ENCODE measurements around the gene PPP4R1. TPM values are rescaled to one million over a fixed set of nuclear protein-coding genes. Genes with fewer than 3 reads are reported as not detected.
"Not testable (repeated sequence)": the region's sequence is repeated elsewhere in the genome, so short reads cannot be mapped to it uniquely, and the experiment has no call there.

Gene PPP4R1
- total RNA-seq, 2 donors from 2014 or later, result 54.1 to 65.5 TPM

DNA sequence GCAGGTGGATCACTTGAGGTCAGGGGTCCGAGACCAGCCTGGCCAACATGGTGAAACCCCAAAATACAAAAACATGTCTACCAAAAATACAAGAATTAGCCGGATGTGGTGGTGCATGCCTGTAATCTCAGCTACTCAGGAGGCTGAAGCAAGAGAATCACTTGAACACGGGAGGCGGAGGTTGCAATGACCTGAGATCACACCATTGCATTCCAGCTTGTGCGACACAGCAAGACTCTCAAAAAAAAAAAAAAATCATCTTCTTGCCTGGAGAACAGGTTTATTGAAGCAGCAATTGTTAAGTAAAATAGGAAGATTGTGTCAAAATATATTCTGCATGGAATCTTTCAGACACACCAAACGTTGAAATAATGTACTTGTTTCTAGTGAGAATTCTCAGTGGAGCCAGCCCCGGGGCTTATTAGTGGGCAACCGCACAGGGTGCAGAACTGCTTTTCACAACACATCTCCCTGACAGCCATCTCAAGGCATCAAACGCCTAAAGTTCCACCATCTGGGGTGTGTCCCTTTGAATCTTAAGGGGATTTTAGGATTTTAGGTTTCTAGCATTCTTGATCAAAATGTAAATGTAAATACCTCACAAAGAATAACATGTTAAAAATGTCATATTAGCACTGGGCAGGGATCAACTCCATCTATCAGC is 28.6 kb upstream of the PPP4R1 start:
- H3K36me3 Mint-ChIP-seq (ENCODE audit: low read depth), result no peaks in the 10 kb centered on the region
- ATAC-seq (no peak), DNase-seq (no peak)
- H3K27me3 Mint-ChIP-seq, result peaks cover 22% of the 10 kb centered on the region
- no peak overlapping the region for H3K27ac Mint-ChIP-seq
- no peaks in the 10 kb centered on the region for H3K4me1 Mint-ChIP-seq
- H3K9me3 ChIP-seq (ENCODE audit: control insufficient read depth, low read length, poor library complexity, severe bottlenecking), result no peaks in the 10 kb centered on the region
- H3K4me3 Mint-ChIP-seq, result no peak overlapping the region

- not testable (repeated sequence) for ATAC-seq; H3K9me3 ChIP-seq (ENCODE audit: control insufficient read depth, low read length, poor library complexity, severe bottlenecking); H3K27ac Mint-ChIP-seq; H3K4me1 Mint-ChIP-seq; DNase-seq; H3K36me3 Mint-ChIP-seq (ENCODE audit: low read depth); H3K4me3 Mint-ChIP-seq
- H3K27me3 Mint-ChIP-seq, result peaks cover 16% of the 10 kb centered on the region
These were observed 26.7 kb upstream of the PPP4R1 start for GRCh38 chr18:9641081-9641480.

DNA sequence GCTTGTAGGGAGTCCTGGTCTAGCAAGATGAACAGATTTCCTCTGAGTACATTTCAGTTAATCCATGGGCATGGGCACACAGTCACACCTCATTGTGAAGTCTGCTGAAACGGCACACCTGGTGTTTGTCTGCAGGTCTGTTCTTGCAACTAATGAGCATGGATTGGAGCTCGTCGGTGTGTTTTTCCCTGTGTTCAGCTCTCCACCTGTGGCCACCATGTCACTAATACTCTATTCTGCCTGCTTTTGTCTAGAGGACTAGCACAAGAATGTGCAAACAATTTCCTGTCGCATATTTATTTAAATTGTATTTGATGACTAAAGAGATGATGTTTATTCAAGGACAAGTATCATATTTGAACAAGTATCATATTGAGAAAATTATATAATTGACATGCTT is 24.5 kb upstream of the PPP4R1 start:
- DNase-seq, result no peak
- Mint-ChIP-seq H3K36me3 (ENCODE audit: low read depth) (no peaks in the 10 kb centered on the region), H3K27me3 (peaks cover 11% of the 10 kb centered on the region), H3K4me3 (no peak overlapping the region), H3K27ac (no peak overlapping the region), H3K4me1 (no peaks in the 10 kb centered on the region)
- no peak for ATAC-seq
- no peaks in the 10 kb centered on the region for H3K9me3 ChIP-seq (ENCODE audit: control insufficient read depth, low read length, poor library complexity, severe bottlenecking)

DNA sequence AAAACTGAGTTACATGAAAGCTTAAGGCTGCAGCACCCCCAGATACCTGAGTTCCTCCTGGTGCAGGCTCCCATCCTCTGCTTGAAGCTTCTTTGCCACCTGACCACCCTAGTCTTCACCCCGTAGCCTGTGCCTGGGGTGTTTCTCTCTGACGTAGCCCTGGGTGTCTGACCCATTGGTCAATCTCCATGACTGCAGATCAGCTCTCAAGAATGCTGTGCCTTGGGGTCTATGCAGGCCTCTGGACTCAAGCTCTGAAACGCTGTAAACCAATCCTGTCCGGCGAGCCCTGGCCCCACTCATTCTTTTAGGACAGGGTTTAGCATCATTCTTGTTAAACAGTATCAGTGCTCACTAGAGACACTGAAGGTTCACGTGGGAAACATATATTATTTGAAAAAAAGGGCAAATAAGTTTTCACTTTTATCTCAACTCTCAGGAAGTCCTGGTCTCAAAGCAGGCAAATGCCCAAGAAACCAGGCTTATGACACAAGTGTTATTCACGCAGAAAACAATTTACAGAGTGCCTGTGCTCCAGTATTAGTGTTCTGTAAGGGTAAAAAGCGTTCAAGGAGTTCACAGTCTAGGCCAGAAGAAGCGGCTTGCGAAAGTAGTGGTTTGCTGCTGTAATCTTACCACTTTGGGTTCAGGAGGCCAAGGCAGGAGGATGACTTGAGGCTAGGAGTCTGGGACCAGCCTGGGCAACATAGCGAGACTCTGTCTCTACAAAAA is 22.8 kb upstream of the PPP4R1 start:
- H3K9me3 ChIP-seq (ENCODE audit: control insufficient read depth, low read length, poor library complexity, severe bottlenecking), result no peaks in the 10 kb centered on the region
- Mint-ChIP-seq H3K36me3 (ENCODE audit: low read depth) (no peaks in the 10 kb centered on the region), H3K27ac (no peak overlapping the region), H3K27me3 (peaks cover 11% of the 10 kb centered on the region), H3K4me1 (no peaks in the 10 kb centered on the region), H3K4me3 (no peak overlapping the region)
- DNase-seq (no peak), ATAC-seq (no peak)

DNA sequence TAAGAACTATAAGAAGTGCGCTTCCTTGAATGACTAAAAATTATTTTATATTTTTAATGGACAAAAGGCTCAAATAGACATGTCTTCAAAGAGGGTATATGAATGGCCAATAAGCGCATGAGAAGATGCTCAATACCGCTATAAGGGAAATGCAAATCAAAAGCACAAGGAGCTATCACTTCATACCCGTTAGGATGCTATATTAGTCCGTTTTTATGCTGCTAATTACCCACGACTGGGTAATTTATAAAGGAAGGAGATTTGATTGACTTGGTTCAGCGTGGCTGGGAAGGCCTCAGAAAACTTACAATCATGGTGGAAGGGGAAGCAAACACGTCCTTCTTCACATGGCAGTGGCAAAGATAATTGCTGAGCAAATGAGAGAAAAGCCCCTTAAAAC is 20.5 kb upstream of the PPP4R1 start:
- Mint-ChIP-seq H3K36me3 (ENCODE audit: low read depth) (no peaks in the 10 kb centered on the region), H3K4me1 (no peaks in the 10 kb centered on the region), H3K27me3 (peaks cover 12% of the 10 kb centered on the region), H3K4me3 (no peak overlapping the region), H3K27ac (no peak overlapping the region)
- DNase-seq (no peak), ATAC-seq (no peak)
- no peaks in the 10 kb centered on the region for H3K9me3 ChIP-seq (ENCODE audit: control insufficient read depth, low read length, poor library complexity, severe bottlenecking)

- Mint-ChIP-seq H3K4me1 (no peaks in the 10 kb centered on the region), H3K27ac (no peak overlapping the region), H3K27me3 (peaks cover 25% of the 10 kb centered on the region), H3K4me3 (no peak overlapping the region), H3K36me3 (ENCODE audit: low read depth) (no peaks in the 10 kb centered on the region)
- H3K9me3 ChIP-seq (ENCODE audit: control insufficient read depth, low read length, poor library complexity, severe bottlenecking), result no peaks in the 10 kb centered on the region
- DNase-seq, result no peak
- ATAC-seq, result no peak
These were observed 17.6 kb upstream of the PPP4R1 start for GRCh38 chr18:9631814-9632496.

GRCh38 chr18:9630444-9630843 is 16.1 kb upstream of the PPP4R1 start:
- Mint-ChIP-seq H3K36me3 (ENCODE audit: low read depth) (peaks cover 2% of the 10 kb centered on the region), H3K4me3 (no peak overlapping the region), H3K27ac (no peak overlapping the region), H3K27me3 (peaks cover 31% of the 10 kb centered on the region), H3K4me1 (no peaks in the 10 kb centered on the region)
- no peaks in the 10 kb centered on the region for H3K9me3 ChIP-seq (ENCODE audit: control insufficient read depth, low read length, poor library complexity, severe bottlenecking)
- no peak for ATAC-seq
- no peak for DNase-seq

DNA sequence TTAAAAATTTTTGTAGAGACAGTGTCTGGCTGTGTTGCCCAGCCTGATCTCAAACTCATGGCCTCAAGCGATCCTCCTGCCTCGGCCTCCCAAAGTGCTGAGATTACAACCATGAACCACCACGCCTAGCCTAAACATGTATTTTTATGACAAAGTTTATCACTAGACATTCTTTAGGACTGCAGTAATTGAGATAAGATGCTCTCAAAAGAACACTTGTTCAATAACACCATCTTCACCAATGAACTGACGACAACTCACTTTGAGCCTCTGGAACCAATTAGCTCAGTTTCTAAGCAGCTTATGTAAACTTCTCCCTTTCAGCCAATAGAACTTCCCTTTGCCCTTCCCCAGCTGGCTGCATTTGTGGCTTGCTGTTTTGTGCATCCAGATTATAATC is 15.3 kb upstream of the PPP4R1 start:
- Mint-ChIP-seq H3K36me3 (ENCODE audit: low read depth) (peaks cover 2% of the 10 kb centered on the region), H3K27ac (no peak overlapping the region), H3K4me1 (no peaks in the 10 kb centered on the region), H3K27me3 (peaks cover 31% of the 10 kb centered on the region), H3K4me3 (no peak overlapping the region)
- no peak for DNase-seq
- no peak for ATAC-seq
- no peaks in the 10 kb centered on the region for H3K9me3 ChIP-seq (ENCODE audit: control insufficient read depth, low read length, poor library complexity, severe bottlenecking)

DNA sequence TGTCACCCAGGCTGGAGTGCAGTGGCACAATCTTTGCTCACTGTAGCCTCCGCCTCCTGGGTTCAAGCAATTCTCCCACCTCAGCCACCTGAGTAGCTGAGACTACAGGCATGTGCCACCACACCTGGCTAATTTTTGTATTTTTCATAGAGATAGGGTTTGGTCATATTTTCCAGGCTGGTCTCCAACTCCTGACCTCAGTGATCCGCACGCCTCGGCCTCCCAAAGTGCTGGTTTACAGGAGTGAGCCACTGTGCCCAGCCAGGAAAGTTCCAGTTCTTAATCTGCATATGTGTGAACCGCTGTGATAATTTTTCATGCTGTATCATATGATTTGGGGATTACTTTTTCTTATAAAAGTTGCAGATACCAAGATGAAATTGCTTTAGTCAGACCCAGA is 14.6 kb upstream of the PPP4R1 start:
- Mint-ChIP-seq H3K27me3 (peaks cover 31% of the 10 kb centered on the region), H3K36me3 (ENCODE audit: low read depth) (peaks cover 2% of the 10 kb centered on the region), H3K27ac (no peak overlapping the region), H3K4me1 (no peaks in the 10 kb centered on the region), H3K4me3 (no peak overlapping the region)
- H3K9me3 ChIP-seq (ENCODE audit: control insufficient read depth, low read length, poor library complexity, severe bottlenecking), result no peaks in the 10 kb centered on the region
- no peak for DNase-seq
- no peak for ATAC-seq

DNA sequence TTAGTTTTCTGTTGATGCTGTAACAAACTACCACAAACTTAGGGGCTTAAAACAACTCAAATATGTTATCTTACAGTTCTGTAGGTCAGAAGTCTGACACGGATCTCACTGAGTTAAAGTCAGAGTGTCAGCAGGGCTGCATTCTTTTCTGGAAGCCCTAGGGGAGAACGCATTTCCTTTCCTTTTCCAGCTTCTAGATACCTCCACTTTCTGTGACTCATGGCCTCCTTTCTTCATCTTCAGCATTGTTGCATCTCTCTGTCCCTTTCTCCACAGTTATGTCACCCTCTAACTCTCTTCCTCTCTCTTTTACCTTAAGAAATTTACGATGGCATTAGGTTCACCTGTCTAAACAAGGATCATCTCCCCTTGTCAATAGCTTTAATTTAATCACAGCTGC is 13.3 kb upstream of the PPP4R1 start:
- peaks cover 31% of the 10 kb centered on the region for H3K27me3 Mint-ChIP-seq
- H3K9me3 ChIP-seq (ENCODE audit: control insufficient read depth, low read length, poor library complexity, severe bottlenecking), result no peaks in the 10 kb centered on the region
- no peak for ATAC-seq
- no peak for DNase-seq
- H3K4me3 Mint-ChIP-seq, result no peak overlapping the region
- H3K36me3 Mint-ChIP-seq (ENCODE audit: low read depth), result peaks cover 2% of the 10 kb centered on the region
- no peak overlapping the region for H3K27ac Mint-ChIP-seq
- H3K4me1 Mint-ChIP-seq, result no peaks in the 10 kb centered on the region

DNA sequence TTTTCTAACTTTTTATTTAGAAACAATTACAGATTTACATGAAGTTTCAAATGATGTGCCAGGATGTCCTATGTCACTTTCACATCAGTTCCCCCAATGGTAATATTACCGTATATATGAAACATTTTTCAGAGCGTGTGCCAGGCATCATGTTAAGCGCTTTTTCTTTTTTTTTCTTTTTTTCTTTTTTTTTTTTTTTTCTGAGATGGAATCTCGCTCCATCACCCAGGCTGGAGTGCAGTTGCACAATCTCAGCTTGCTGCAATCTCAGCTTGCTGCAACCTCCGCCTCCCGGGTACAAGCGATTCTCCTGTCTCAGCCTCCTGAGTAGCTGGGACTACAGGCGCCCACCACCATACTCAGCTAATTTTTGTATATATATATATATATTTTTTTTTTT is 5.6 kb upstream of the PPP4R1 start:
- no peaks in the 10 kb centered on the region for H3K36me3 Mint-ChIP-seq (ENCODE audit: low read depth)
- H3K4me1 Mint-ChIP-seq, result peaks cover 11% of the 10 kb centered on the region
- DNase-seq, result no peak
- no peak overlapping the region for H3K4me3 Mint-ChIP-seq
- H3K9me3 ChIP-seq (ENCODE audit: control insufficient read depth, low read length, poor library complexity, severe bottlenecking), result no peaks in the 10 kb centered on the region
- no peak for ATAC-seq
- no peak overlapping the region for H3K27ac Mint-ChIP-seq
- H3K27me3 Mint-ChIP-seq, result no peaks in the 10 kb centered on the region

DNA sequence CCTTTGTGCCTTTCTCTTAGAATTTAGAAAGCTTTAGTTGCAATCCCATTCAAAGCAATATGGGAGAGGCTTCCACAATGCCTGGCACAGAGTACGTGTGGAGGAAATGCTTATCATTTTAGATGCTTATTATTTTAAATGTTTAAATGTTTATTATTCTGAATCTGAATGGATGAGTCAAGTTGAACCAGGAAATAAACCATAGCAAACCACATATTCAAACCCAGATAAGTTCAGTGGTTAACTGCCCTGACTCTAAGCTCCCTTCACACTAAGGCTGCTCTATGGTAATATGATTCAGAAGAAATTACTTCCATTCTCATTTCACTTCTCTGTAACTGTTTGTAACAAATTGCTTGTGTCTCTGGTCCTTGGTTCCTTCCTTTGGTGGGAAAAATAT is 5.2 kb upstream of the PPP4R1 start:
- Mint-ChIP-seq H3K4me1 (peaks cover 11% of the 10 kb centered on the region), H3K36me3 (ENCODE audit: low read depth) (no peaks in the 10 kb centered on the region), H3K27me3 (no peaks in the 10 kb centered on the region), H3K4me3 (no peak overlapping the region), H3K27ac (no peak overlapping the region)
- DNase-seq (no peak), ATAC-seq (peak; percentile 44)
- H3K9me3 ChIP-seq (ENCODE audit: control insufficient read depth, low read length, poor library complexity, severe bottlenecking), result no peaks in the 10 kb centered on the region

- ATAC-seq (no peak), DNase-seq (no peak)
- Mint-ChIP-seq H3K4me3 (no peak overlapping the region), H3K4me1 (peaks cover 11% of the 10 kb centered on the region), H3K27ac (no peak overlapping the region), H3K36me3 (ENCODE audit: low read depth) (no peaks in the 10 kb centered on the region), H3K27me3 (no peaks in the 10 kb centered on the region)
- no peaks in the 10 kb centered on the region for H3K9me3 ChIP-seq (ENCODE audit: control insufficient read depth, low read length, poor library complexity, severe bottlenecking)
These were observed 4.7 kb upstream of the PPP4R1 start for GRCh38 chr18:9619056-9619455.
